GM12878 (cell line): ENCODE data around the gene MYOCD. TPM values are rescaled to one million over a fixed set of nuclear protein-coding genes. Genes with fewer than 3 reads are reported as not detected.

Source experiments
- ATAC-seq: fragments of 200-7000 bp; cut with Tn5 transposase; 3 replicates; pipeline ENCODE4 v1.9.1; 2020; ENCODE audit warnings: mild to moderate bottlenecking, moderate library complexity
- BruUV-seq: library from RNA; stranded (reverse); fragments of 400-500 nt; replicated peaks from 2 replicates; lab custom pipeline; 2021; lab: Mats Ljungman, UMichigan
- CTCF ChIA-PET: fragments of 300-600 bp; sonication (Branson Sonifier 250); formaldehyde crosslinking; extraction: SDS; loops from one replicate; lab custom pipeline; 2021; ENCODE audit warnings: inconsistent platforms; lab: Yijun Ruan, JAX
- POLR2A ChIA-PET: fragments of 350-600 bp; formaldehyde crosslinking; extraction: SDS; loops from one replicate; lab custom pipeline; 2021; ENCODE audit warnings: inconsistent platforms; lab: Charles Lee
- RAD21 ChIA-PET: fragments of 300-600 bp; sonication (Branson Sonifier 250); formaldehyde crosslinking; loops from one replicate; lab custom pipeline; 2023; ENCODE audit warnings: antibody characterized with exemption; ENCODE audit not compliant: unreplicated experiment; lab: Charles Lee
- SMC1A ChIA-PET: fragments of 300-600 bp; sonication (Branson Sonifier 250); formaldehyde crosslinking; loops from one replicate; lab custom pipeline; 2023; ENCODE audit not compliant: unreplicated experiment, uncharacterized antibody; lab: Charles Lee
- DNase-seq: peaks from one replicate; pipeline ENCODE4 v3.0.0-alpha.2; 2011; ENCODE audit warnings: low read depth, low spot score
- FAIRE-seq: peaks from 3 replicates; lab custom pipeline; 2011; peaks lifted over from hg19 to GRCh38; lab: Jason Lieb, UNC
- H2AFZ ChIP-seq: 2 replicates; pipeline ENCODE4 v1.6.0; 2011; ENCODE audit warnings: low read depth, low read length, control low read depth; ENCODE audit not compliant: control insufficient read depth
- H3K27ac ChIP-seq: 2 replicates; pipeline ENCODE4 v1.5.1; 2011; ENCODE audit warnings: control low read depth; ENCODE audit not compliant: control insufficient read depth, insufficient read depth
- H3K27me3 ChIP-seq, 2 experiments: replicated peaks in 1 of 2; 2 replicates each; pipeline versions ENCODE4 v1.6.0 to v1.6.1; 2011; ENCODE audit warnings: low read length in 1 of 2; ENCODE audit not compliant: control insufficient read depth in 2 of 2, insufficient read depth in 2 of 2
- H3K36me3 ChIP-seq, 2 experiments: 2 replicates each; pipeline ENCODE4 v1.5.1; 2011; ENCODE audit warnings: low read length in 1 of 2; ENCODE audit not compliant: control insufficient read depth in 2 of 2, insufficient read depth in 2 of 2
- H3K4me1 ChIP-seq: 2 replicates; pipeline ENCODE4 v1.6.1; 2011; ENCODE audit warnings: mild to moderate bottlenecking, low read length, moderate library complexity, mixed read lengths; ENCODE audit not compliant: control insufficient read depth, insufficient read depth
- H3K4me2 ChIP-seq: 2 replicates; pipeline ENCODE4 v1.6.0; 2011; ENCODE audit warnings: control low read depth; ENCODE audit not compliant: control insufficient read depth, insufficient read depth
- H3K4me3 ChIP-seq: fragments of 200-600 bp; sonication (generic); 2 replicates; pipeline ENCODE4 v1.5.1; 2016
- H3K79me2 ChIP-seq: 2 replicates; pipeline ENCODE4 v1.6.0; 2011; ENCODE audit warnings: low read length; ENCODE audit not compliant: control insufficient read depth, insufficient read depth
- H3K9ac ChIP-seq: 2 replicates; pipeline ENCODE4 v1.8.0; 2011; ENCODE audit warnings: low read length, control low read depth, mixed read lengths; ENCODE audit not compliant: control insufficient read depth, insufficient read depth
- H3K9me3 ChIP-seq: replicated peaks from 3 replicates; pipeline ENCODE4 v1.5.1; 2011; ENCODE audit warnings: mild to moderate bottlenecking, low read length; ENCODE audit not compliant: control insufficient read depth, insufficient read depth
- H4K20me1 ChIP-seq: 2 replicates; pipeline ENCODE4 v1.6.0; 2011; ENCODE audit not compliant: control insufficient read depth, insufficient read depth
- ATF2 ChIP-seq: IDR thresholded peaks from 2 replicates; pipeline ENCODE4 v1.6.1; 2012; ENCODE audit warnings: low read length, inconsistent platforms
- CHD2 ChIP-seq: IDR thresholded peaks from 2 replicates; pipeline ENCODE4 v1.6.1; 2011; ENCODE audit warnings: low read depth, low read length, improper control_type of control experiment, borderline replicate concordance
- EZH2 ChIP-seq: IDR thresholded peaks from 2 replicates; pipeline ENCODE4 v1.6.1; 2012; ENCODE audit warnings: low read depth, mild to moderate bottlenecking, control low read depth, inconsistent platforms, low read length, borderline replicate concordance; ENCODE audit not compliant: control insufficient read depth
- HDAC2 ChIP-seq: fragments of 200-600 bp; sonication (generic); IDR thresholded peaks from 2 replicates; pipeline ENCODE4 v1.6.1; 2017
- MEF2A ChIP-seq: IDR thresholded peaks from 2 replicates; pipeline ENCODE4 v1.6.1; 2011; ENCODE audit warnings: low read depth, mild to moderate bottlenecking, low read length, moderate library complexity; ENCODE audit not compliant: insufficient read depth
- MTA3 ChIP-seq: IDR thresholded peaks from 2 replicates; pipeline ENCODE4 v1.6.1; 2012; ENCODE audit warnings: low read length, inconsistent platforms, borderline replicate concordance
- NFIC ChIP-seq: IDR thresholded peaks from 2 replicates; pipeline ENCODE4 v1.6.1; 2012; ENCODE audit warnings: low read depth, mild to moderate bottlenecking, inconsistent platforms, low read length, moderate library complexity
- POLR2AphosphoS2 ChIP-seq: IDR thresholded peaks from 2 replicates; pipeline ENCODE4 v1.6.1; 2011; ENCODE audit warnings: low read depth, mild to moderate bottlenecking, low read length, improper control_type of control experiment, moderate library complexity
- SREBF1 ChIP-seq: IDR thresholded peaks from 2 replicates; pipeline ENCODE4 v1.6.1; 2012; ENCODE audit warnings: mild to moderate bottlenecking, low read length
- SREBF2 ChIP-seq: IDR thresholded peaks from 2 replicates; pipeline ENCODE4 v1.6.1; 2012; ENCODE audit warnings: mild to moderate bottlenecking, low read length
- SRF ChIP-seq, 2 experiments: IDR thresholded peaks; 2 replicates each; pipeline ENCODE4 v1.6.1; 2011; ENCODE audit warnings: low read depth in 2 of 2, low read length in 2 of 2, mild to moderate bottlenecking in 1 of 2, moderate library complexity in 1 of 2
- WRNIP1 ChIP-seq: IDR thresholded peaks from 2 replicates; pipeline ENCODE4 v1.6.1; 2011; ENCODE audit warnings: low read depth, low read length, improper control_type of control experiment, borderline replicate concordance
- WGBS: methylation state at CpG from one replicate; pipeline ENCODE4 v1.1.6; 2016; ENCODE audit warnings: low lambda C conversion rate; ENCODE audit not compliant: insufficient replicate concordance, insufficient coverage; ENCODE audit errors: missing lambda C conversion rate; 5-methylcytosine and 5-hydroxymethylcytosine counted together
- in situ Hi-C: fragments of 300-500 bp; cut with MboI; formaldehyde crosslinking; loops from 9 replicates; pipeline ENCODE4 v1.14.3; 2018; ENCODE audit warnings: mixed read lengths
- intact Hi-C: fragments of 100-400 bp; cut with micrococcal nuclease; formaldehyde crosslinking; loops from one replicate; pipeline ENCODE4 v1.14.2; 2022; ENCODE audit not compliant: unreplicated experiment
- polyA plus RNA-seq, 11 experiments: library from polyadenylated mRNA; depleted of rRNA in 4 of 11; unstranded in 6 of 11; stranded (reverse) in 5 of 11; fragments of >200 nt; fragmentation: Nextera tagmentation in 4 of 11; fragmentation: Illumina TruSeq in 1 of 11; extraction: Ambion mirVana in 4 of 11; extraction: Trizol in 1 of 11; gene quantifications; 1 replicate in 1 of 11; 2 replicates in 10 of 11; pipeline versions ENCODE4 v1.2.1 to v1.2.3, GENCODE V29; 2011 to 2016; ENCODE audit warnings: inconsistent platforms in 2 of 11, missing spikeins in 2 of 11, low read depth in 1 of 11
- total RNA-seq, 4 experiments: library from RNA; depleted of rRNA in 3 of 4; stranded (reverse); fragments of >200 nt in 3 of 4; fragmentation: Illumina TruSeq in 1 of 4; extraction: Trizol in 1 of 4; gene quantifications; 2 replicates each; pipeline versions ENCODE4 v1.2.1 to v1.2.3, GENCODE V29; 2013 to 2021
- TF ChIP-seq, protein P1 (sequence below): IDR thresholded peaks from 2 replicates; pipeline ENCODE4 v1.6.1; 2012; ENCODE audit warnings: low read depth, low read length, improper control_type of control experiment
- TF ChIP-seq, protein P2 (sequence below): fragments of 450-650 bp; IDR thresholded peaks from 2 replicates; pipeline ENCODE4 v1.6.1; 2017; ENCODE audit warnings: borderline replicate concordance
- TF ChIP-seq, protein P3 (sequence below): fragments of 450-650 bp; formaldehyde crosslinking; IDR thresholded peaks from 2 replicates; pipeline ENCODE4 v1.4.0; 2020; ENCODE audit warnings: mild to moderate bottlenecking, moderate library complexity
- TF ChIP-seq, protein P4 (sequence below): fragments of 450-650 bp; IDR thresholded peaks from 2 replicates; pipeline ENCODE4 v1.6.1; 2017; ENCODE audit warnings: antibody characterized with exemption, mild to moderate bottlenecking, moderate library complexity

Gene MYOCD
- total and polyA plus RNA-seq, 10 of the 15 experiments (the other 5 are each of a cell fraction or from before 2014, with no cell fraction given): not detected

GRCh38 chr17:12618557-12618956, 47.1 kb upstream of the MYOCD start:
- no peaks in the 10 kb centered on the region for H4K20me1 ChIP-seq
- no peaks in the 10 kb centered on the region for H3K79me2 ChIP-seq
- H3K36me3 ChIP-seq: no peaks in the 10 kb centered on the region
- no peak overlapping the region for H3K4me3 ChIP-seq
- H3K9ac ChIP-seq: no peak overlapping the region
- ATAC-seq (no peak), DNase-seq (no peak), FAIRE-seq (peak; percentile 74)
- ChIA-PET POLR2A (no interaction called here), CTCF (no interaction called here), SMC1A (no interaction called here), RAD21 (no interaction called here)
- no peak overlapping the region for H2AFZ ChIP-seq
- no peak overlapping the region for H3K27ac ChIP-seq
- no peaks in the 10 kb centered on the region for H3K27me3 ChIP-seq
- no peaks in the 10 kb centered on the region for H3K4me1 ChIP-seq
- H3K9me3 ChIP-seq: no peaks in the 10 kb centered on the region
- H3K4me2 ChIP-seq: no peak overlapping the region
- intact Hi-C loops: no loop called here
- TF ChIP-seq, protein P1, sequence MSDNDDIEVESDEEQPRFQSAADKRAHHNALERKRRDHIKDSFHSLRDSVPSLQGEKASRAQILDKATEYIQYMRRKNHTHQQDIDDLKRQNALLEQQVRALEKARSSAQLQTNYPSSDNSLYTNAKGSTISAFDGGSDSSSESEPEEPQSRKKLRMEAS: no peak
- no peak for TF ChIP-seq SREBF2
- TF ChIP-seq EZH2: no peak
- no peak for TF ChIP-seq POLR2AphosphoS2
- TF ChIP-seq CHD2: no peak
- no peak for TF ChIP-seq SRF (IDR thresholded peaks at IDR 0.05; ENCODE audit: low read depth in 2 of 2, low read length in 2 of 2)
- TF ChIP-seq, protein P2, sequence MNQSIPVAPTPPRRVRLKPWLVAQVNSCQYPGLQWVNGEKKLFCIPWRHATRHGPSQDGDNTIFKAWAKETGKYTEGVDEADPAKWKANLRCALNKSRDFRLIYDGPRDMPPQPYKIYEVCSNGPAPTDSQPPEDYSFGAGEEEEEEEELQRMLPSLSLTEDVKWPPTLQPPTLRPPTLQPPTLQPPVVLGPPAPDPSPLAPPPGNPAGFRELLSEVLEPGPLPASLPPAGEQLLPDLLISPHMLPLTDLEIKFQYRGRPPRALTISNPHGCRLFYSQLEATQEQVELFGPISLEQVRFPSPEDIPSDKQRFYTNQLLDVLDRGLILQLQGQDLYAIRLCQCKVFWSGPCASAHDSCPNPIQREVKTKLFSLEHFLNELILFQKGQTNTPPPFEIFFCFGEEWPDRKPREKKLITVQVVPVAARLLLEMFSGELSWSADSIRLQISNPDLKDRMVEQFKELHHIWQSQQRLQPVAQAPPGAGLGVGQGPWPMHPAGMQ: no peak
- TF ChIP-seq SREBF1: no peak
- TF ChIP-seq WRNIP1: no peak
- no peak for TF ChIP-seq ATF2
- TF ChIP-seq HDAC2: no peak
- TF ChIP-seq, protein P3, sequence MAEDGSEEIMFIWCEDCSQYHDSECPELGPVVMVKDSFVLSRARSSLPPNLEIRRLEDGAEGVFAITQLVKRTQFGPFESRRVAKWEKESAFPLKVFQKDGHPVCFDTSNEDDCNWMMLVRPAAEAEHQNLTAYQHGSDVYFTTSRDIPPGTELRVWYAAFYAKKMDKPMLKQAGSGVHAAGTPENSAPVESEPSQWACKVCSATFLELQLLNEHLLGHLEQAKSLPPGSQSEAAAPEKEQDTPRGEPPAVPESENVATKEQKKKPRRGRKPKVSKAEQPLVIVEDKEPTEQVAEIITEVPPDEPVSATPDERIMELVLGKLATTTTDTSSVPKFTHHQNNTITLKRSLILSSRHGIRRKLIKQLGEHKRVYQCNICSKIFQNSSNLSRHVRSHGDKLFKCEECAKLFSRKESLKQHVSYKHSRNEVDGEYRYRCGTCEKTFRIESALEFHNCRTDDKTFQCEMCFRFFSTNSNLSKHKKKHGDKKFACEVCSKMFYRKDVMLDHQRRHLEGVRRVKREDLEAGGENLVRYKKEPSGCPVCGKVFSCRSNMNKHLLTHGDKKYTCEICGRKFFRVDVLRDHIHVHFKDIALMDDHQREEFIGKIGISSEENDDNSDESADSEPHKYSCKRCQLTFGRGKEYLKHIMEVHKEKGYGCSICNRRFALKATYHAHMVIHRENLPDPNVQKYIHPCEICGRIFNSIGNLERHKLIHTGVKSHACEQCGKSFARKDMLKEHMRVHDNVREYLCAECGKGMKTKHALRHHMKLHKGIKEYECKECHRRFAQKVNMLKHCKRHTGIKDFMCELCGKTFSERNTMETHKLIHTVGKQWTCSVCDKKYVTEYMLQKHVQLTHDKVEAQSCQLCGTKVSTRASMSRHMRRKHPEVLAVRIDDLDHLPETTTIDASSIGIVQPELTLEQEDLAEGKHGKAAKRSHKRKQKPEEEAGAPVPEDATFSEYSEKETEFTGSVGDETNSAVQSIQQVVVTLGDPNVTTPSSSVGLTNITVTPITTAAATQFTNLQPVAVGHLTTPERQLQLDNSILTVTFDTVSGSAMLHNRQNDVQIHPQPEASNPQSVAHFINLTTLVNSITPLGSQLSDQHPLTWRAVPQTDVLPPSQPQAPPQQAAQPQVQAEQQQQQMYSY: no peak
- TF ChIP-seq MTA3: no peak
- TF ChIP-seq MEF2A: no peak
- TF ChIP-seq, protein P4, sequence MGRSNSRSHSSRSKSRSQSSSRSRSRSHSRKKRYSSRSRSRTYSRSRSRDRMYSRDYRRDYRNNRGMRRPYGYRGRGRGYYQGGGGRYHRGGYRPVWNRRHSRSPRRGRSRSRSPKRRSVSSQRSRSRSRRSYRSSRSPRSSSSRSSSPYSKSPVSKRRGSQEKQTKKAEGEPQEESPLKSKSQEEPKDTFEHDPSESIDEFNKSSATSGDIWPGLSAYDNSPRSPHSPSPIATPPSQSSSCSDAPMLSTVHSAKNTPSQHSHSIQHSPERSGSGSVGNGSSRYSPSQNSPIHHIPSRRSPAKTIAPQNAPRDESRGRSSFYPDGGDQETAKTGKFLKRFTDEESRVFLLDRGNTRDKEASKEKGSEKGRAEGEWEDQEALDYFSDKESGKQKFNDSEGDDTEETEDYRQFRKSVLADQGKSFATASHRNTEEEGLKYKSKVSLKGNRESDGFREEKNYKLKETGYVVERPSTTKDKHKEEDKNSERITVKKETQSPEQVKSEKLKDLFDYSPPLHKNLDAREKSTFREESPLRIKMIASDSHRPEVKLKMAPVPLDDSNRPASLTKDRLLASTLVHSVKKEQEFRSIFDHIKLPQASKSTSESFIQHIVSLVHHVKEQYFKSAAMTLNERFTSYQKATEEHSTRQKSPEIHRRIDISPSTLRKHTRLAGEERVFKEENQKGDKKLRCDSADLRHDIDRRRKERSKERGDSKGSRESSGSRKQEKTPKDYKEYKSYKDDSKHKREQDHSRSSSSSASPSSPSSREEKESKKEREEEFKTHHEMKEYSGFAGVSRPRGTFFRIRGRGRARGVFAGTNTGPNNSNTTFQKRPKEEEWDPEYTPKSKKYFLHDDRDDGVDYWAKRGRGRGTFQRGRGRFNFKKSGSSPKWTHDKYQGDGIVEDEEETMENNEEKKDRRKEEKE: no peak
- TF ChIP-seq NFIC: no peak
- TF ChIP-seq, all 136 proteins: peak for 0
- WGBS: 2% methylated on average over 2 of the region's 2 CpGs
- BruUV-seq: no TSS peak
- in situ Hi-C loops: no loop called here
